ENCODE data around the gene EML2.

EML2 gene

DNA sequence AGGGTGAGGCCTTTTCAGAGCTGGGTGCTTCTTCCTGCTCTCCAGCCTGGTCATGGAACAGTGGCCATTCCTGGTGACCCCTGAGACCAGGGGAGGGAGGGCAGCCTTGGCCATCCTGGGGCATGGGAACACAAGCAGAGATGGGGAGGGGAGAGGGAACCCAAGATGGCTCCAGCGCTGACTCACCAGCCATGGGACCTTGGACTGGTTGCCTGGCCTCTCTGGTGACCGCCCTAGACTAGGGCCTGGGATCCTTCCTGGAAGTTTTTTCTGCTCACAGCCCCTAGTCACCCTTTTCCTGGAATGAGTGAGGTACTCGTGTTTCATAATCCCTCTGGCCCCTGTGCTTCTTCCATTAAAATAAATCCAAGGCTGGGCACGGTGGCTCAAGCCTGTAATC lies 51.3 kb downstream of the EML2 start:
- no peak for DNase-seq (ENCODE audit: low read depth, low spot score)

GRCh38 chr19:45585158-45585577 lies 54.0 kb downstream of the EML2 start:
- no peak for DNase-seq (ENCODE audit: low read depth, low spot score)

GRCh38 chr19:45584332-45585157 lies 54.7 kb downstream of the EML2 start, which contains the start of gene OPA3:
TSS of gene OPA3 (minus strand) at chr19:45584802. CDS start at chr19:45584764, 38 bp downstream.
- DNase-seq (ENCODE audit: low read depth, low spot score): peak; percentile 100

- DNase-seq (ENCODE audit: low read depth, low spot score): no peak
Observed at GRCh38 chr19:45581576-45581975, 57.6 kb downstream of the EML2 start.

DNA sequence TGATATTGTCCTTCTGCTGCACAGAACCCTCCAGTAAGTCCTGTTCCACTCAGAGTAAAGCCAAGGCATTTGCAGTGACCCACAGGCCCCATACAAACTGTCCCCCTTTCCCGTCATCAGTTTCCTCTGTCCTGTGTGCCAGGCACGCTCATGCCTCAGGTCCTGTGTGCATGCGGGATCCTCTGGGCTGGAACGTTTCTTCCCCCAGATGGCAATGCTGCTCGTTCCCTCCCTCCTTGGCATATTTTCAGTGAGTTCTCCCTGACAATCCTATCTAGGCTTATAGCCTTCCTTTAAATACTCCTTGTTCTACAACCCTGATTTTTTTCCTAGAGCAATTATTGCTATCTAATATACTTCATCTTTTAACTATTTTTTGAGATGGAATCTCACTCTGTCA lies 60.3 kb downstream of the EML2 start:
- DNase-seq (ENCODE audit: low read depth, low spot score): no peak

DNA sequence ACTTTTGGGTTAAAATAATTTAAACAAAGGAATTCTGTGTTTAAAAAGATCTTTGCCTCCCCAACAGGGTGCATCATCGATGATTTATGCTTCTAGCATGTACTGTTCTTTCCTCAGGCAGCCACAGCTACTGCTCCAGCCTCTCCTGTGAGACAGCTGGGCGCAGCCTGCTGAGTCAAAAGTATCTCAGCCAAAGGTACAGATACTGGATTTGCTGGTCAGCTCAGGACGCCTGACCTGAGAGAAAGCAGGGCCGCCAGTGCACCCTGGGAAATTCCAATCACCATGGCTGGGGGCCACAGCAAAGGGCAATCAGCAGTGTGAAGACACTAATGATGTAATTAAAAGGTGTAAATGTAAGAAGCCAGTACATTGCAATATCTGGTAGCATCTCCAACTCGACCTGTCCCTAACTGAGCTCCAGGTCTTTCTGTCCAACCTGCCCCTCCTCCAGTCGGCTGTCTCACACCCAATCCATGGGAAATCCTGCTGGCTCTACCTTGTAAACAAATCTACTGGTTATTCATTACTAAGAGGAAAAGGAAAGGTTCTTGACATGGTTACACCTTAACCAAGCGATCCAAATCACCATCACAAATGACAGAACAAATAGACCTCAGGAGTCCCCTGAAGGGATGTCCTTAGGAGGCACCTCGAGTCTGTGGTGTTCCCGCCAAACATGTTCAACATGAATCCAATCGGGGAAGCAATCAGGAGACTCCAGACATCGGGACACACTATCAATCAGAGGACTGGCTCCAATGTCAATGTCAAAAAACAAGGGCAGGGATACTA lies 61.9 kb downstream of the EML2 start:
- peak; percentile 55 for DNase-seq (ENCODE audit: low read depth, low spot score)

GRCh38 chr19:45576682-45577081 lies 62.5 kb downstream of the EML2 start:
- DNase-seq (ENCODE audit: low read depth, low spot score): no peak

GRCh38 chr19:45575216-45575615 lies 64.0 kb downstream of the EML2 start:
- DNase-seq (ENCODE audit: low read depth, low spot score): no peak

- DNase-seq (ENCODE audit: low read depth, low spot score): no peak
Observed at GRCh38 chr19:45574526-45574925, 64.7 kb downstream of the EML2 start.

DNA sequence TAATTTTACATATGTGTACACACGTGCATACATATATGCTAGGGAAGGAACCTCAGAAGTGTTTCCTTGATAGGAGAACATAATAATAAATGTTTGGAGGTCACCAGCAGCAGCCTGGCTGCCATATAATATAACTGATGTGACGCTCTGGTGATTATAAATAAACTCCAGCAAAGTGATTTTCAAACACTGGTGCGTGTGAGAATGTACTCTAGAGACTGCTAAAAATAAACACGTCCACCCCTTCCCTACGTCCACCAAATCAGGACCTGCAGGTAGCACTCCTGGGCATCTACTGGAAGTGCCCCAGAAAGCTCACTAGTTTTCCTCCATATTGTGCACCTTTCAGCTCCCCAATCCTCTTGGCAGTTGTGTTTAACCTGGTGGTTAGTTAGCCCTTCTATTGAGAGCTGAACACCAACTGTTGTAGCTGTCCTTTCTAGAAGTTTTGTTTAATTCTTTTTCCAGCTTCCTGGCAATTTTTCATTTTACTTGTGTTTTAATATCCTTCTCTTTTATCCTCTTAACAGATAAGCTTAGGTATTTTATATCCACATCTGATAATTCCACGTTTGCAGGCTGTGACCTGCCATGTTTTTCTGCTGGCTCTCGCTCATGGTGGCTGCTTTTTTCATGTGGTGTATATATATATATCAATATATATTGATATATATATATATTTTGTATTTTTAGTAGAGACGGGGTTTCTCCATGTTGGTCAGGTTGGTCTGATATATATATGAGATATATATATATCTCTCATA lies 67.6 kb downstream of the EML2 start:
- DNase-seq (ENCODE audit: low read depth, low spot score): no peak

DNA sequence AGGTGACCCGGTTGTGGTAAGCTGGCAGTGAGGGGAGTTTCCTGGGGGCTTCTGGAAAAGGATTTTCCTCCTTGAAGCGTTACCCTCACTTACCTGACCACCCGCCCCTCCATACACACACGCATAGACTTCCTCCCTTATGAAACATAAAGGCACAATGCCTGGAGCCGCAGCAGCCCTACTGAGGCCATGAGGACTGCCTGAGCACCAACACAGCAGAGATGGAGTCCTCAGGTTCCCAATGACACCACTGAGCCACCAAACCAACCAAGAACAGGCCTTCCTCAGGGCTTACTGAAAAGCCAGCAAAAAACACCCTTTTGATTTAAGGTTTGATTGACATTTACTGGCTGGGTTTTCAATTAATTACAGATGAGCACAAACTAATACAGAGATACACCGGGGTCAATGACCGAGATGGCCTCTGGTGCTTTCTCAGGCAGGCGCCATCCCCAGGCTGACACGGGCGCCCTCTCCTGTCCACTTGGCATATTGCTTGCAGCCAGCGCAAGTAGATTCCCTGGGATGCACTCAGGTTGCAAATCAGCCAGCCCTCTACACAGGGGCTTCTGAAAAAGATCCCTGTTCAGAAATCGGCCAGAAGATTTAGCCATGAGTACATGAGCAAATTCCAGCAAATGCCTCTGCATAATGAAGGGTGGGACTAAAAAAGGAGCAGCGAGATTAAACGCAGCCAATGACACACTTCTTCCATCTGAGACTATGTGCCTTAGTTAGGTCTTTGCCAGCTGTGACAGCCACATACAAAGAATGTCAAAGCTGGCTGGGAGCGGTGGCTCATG lies 69.4 kb downstream of the EML2 start:
- no peak for DNase-seq (ENCODE audit: low read depth, low spot score)

DNA sequence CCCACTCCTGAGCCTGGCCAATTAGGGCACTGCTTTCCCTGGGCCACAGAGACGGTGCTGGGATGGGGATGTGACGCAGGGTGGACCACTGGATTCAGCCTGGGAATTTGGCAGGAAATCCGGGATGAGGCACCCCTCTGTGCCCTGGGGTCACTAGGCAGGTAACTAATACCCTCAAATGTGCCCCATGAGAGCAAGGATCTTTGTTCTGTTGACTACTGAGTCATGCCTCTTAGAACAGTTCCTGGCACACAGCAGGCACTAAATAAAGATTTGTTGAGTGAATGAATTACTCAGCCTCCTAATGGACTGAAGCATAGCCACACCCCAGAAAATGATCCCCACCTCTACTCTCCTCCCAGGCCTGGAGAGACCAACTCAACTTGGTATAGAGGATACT lies 70.5 kb downstream of the EML2 start:
- DNase-seq (ENCODE audit: low read depth, low spot score): no peak

GRCh38 chr19:45567609-45568008 lies 71.6 kb downstream of the EML2 start:
- DNase-seq (ENCODE audit: low read depth, low spot score): no peak

GRCh38 chr19:45564131-45564780 lies 74.9 kb downstream of the EML2 start:
- no peak for DNase-seq (ENCODE audit: low read depth, low spot score)

DNA sequence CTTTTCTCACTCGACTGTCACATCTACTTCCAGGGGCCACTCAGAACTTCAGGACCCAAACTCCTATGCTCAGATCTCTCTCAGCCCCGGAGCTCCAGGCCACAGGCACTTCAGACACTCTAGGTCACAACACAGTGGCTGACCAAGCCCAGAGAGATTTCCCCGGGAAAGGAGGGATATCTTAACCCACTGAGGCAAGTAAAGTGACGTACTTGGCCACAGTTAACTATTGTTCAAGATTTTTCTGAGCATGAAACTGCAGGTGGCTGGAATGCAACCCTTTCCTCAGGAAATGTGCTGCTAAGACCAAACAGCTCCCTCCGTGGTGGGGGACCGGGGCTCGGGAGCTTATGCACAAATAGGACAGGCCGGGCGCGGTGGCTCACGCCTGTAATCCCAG lies 78.5 kb downstream of the EML2 start:
- DNase-seq (ENCODE audit: low read depth, low spot score): no peak

DNA sequence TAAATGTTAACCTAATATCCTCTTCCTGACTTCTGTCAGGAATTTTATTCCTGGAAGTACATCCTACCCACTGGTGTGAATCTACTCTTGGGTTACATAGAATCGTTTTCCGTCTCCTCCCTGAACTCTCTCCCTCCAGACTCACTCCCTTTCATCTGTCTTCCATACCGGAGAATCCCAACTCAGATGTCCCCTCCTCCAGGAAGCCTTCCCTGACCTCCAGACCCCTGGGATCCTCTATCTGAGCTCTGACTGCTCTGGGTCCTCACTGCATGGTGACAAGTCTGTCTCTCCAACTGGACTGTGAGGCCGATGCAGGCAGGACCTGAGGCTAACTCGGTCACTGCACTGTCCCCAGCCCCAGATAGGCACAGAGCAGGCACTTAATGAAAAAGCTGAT lies 79.2 kb downstream of the EML2 start:
- no peak for DNase-seq (ENCODE audit: low read depth, low spot score)
